ENCODE measurements around the gene MS4A10.

Gene MS4A10

DNA sequence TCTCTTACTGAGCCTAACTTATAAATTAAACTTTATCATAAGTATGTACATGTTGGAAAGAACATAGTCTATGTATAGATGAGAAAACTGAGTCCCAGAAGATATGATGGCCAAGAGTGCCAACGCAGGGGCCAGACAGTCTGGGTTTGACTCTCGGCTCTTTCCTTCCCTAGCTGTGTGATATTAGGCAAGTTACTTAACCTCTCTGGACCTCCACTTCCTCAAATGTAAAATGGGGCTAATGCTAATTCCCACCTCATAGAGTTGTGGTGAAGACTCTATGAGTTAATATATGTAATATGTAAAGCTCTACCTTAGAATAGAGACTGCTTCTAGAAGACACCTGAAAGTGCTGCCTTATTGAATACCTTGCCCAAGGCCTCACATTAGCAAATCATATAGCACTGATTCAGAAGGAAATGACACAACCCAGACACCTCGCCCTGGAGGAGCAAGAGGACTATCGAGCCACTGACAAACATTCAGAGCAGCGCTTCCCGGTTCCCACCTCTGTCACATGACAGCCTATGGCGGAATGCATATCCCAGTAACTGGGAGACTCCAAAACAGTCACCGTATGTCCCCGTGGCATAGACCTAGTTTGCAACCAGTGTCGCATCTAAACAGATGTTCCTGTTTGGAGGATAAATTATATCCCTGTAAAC is 45.5 kb downstream of the MS4A10 start:
- DNase-seq, result no peak

DNA sequence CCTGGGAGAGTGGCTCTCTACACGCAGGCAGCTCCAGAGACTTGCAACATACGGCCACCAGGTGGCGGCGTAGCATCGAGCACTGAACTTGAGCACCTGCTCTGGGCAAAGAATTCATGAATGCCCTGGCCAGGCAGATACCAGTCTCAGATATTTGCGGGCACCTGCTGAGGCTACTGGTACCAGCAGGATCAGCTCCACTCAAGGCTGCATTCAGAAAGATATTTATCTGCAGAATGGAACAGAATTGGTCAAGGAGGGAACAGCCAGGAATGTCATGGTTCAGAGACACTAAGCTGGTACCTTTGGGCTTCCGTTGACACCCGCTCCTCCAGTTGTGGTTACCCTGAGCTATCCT is 46.0 kb downstream of the MS4A10 start:
- peak; percentile 73 for DNase-seq

DNA sequence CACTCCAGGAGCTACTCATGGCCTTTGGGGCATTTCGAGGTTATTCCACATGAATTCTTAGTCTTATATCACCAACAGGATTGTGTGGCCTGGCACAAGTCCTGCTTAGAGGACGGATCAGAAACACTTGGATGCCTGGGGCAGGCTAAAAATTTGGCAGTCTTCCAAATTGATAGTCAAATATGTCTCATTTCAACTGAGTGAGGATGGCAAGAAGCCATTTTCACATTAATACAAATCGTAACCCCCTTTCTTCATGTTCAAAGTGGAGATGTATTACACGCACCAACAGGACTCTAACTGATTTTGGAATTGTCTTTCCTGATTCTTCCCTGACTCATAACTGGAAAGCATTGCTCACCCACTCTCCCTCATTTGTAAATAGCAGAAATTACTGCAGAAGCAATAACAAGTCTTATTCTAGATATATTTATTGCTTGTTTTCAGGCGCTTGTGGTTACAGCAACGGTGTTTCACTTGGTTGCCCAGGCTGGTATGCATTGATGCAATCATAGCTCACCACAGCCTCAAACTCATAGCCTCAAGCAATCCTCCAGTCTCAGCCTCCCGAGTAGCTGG is 46.5 kb downstream of the MS4A10 start:
- no peak for DNase-seq

DNA sequence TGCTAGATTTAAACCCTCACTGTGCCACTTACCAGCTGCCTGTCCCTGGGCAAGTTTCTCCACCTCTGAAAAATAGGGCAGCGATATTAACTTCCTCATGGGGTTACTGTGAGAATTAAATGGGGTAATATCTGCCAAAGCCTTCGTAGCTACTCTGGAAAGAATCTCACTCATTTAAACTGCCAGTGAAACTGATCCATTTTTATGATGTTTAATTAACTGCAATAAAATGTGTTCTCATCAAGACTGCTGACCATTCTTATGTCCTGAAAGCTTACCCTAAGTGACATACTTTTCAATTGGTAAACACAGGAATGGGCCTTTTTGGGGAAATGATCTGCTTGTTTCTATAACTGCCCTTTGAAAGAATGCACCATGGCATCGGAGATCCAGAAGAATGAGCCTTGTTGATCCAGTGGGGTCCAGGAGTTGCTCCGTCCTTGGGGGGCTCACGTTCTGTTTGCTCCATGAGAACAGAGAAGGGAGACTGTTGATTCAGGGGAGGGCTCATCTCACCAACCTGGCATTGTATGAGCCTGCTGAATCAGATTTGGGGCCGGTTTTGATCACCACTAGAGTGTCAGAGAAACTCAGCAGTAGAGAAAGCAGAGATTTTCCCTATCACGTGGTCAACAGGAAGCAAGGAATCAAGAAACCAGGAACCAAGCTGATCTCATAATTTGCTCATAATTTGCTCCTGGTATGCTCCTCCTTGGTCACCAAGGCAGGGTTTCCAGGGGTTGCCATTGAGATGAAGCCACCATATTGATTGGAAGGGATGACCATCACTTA is 49.8 kb downstream of the MS4A10 start:
- no peak for DNase-seq

DNA sequence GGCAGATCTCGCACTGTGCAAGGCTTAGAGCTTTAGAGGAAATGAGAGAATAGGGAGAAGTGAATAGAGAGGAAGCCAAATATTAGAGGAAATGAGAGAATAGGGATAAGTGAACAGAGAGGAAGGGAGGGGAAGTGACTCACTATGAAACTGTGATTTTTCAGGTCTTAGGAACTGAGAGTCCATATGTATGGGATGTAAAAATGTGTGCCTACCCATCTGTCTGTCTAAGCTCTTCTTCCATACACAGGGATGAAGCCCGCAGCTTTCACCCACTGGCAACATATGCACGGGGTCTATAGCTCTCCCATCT is 50.4 kb downstream of the MS4A10 start:
- no peak for DNase-seq

DNA sequence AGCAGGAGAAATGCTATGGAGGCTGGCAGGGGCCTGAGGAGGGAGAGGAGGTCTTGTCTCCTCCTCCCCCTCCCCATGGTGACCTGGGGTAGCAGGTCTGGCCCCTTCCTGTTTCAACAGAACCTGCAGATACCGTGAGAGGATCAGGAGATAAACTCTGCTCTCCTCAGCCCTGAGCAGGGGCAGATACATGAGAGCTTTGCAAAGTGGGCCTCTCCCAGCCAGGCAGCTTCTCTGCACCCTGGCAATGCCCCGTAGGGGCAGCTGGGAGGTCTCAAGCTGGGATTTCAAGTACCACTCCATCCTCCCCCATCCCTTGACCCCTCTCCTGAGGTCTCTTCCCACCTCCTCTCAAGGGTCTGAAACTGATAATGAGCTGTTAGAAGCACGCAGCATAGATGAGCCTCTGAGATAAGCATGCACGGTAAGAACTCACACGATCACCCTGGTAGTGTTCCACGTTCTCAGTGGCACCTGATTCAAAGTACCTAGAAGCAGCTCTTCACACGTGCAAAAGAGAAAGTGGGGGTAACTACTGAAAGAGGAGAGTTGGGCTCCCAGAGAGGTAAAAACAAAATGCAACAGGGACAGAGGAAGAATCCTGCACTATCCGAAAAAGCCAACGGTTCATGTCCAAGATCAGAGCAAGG is 51.9 kb downstream of the MS4A10 start:
- no peak for DNase-seq

DNA sequence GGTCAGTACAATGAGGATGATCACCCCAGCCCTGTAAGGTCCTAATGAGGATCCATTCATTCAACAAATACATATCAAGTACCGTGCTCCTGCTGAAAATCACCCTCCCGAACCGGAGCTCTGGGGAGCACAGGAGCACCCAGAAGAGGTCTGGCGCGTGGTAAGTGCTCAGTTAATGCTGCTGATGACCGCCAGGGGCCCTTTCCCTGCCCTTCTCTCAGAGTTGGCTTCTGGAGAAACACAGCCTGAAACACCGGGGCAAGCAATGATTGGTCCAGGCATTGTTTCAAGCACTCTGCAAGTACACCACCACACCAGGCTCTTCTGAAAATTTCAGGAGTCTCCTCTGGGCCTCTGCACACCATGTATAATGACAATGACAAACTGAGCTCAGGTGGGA is 53.0 kb downstream of the MS4A10 start:
- DNase-seq, result no peak

DNA sequence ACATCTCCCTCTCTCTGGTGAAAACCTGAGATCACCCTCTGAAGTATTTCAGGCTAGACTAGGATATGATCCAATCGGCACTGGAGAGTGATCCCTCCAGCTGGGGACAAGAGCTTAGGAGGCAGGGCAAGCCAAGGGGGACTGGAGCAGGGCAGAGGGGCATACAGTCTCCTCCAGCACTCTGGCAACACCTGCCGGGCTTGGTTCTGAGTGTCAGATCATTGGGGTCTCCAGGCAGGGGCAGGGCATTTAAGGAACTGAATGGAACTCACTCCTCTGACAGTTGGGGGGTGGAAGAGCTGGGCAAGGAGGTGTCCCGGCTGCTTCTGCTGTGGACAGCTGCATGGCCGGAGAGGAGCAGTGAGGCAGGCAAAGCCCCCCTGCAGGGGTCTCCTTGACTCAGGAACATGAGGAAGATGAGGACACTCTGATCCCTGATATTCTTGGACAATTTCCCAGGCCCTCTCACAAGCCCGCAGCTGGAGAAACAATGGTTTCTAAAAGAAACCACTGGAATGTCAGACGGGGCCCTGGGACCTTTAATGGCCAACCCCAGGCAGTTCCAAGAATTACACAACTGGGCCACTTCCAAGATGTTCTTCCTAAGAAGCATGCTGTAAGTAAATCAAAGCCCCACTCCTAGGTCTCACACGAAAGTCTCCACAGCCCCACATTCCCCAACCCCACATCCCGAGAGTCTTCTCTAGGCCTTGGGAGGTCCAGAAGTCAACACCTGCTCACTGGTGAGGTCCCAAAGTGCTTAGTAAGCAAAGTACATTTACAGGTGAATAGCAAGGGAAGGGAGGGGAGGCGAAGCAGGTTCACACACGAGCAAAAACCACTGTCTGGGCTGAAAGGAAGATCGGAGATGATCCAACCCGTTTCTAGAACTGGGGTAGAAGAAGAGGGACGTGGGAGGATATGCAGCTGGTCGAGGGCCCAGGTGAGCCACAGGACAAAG is 55.6 kb downstream of the MS4A10 start:
- DNase-seq, result no peak

DNA sequence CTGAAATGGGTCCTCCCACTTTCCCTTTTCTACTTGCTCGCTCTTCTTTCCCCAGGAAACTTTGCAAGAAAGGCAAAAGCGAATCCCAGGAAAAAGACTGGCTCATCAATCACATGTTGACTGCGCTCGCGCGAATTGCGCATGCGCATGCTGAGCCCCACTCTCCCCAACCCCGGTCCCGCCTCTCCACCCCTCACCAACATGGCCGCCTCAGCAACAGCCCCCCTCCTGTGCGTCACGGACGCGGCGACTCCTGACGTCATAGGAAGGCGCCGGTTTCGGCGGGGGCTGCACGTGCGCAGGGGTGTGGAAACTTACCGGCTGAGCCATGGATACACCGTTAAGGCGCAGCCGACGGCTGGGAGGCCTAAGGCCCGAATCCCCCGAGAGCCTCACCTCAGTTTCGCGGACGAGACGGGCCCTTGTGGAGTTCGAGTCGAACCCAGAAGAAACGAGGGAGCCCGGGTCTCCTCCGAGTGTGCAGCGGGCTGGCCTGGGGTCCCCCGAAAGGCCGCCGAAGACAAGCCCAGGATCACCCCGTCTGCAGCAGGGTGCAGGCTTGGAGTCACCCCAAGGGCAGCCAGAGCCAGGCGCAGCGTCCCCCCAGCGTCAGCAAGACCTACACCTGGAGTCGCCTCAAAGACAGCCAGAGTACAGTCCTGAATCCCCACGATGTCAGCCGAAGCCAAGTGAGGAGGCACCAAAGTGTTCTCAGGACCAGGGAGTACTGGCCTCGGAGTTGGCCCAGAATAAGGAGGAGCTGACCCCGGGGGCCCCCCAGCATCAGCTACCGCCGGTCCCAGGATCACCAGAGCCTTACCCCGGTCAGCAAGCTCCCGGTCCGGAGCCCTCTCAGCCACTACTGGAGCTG is 56.9 kb downstream of the MS4A10 start, which contains the start of gene CCDC86:
Gene CCDC86, plus strand, starts transcription at position 317 of the 871 bp plus-strand sequence. Its CDS starts 12 bp downstream, at position 329.
- peak; percentile 96 for DNase-seq

DNA sequence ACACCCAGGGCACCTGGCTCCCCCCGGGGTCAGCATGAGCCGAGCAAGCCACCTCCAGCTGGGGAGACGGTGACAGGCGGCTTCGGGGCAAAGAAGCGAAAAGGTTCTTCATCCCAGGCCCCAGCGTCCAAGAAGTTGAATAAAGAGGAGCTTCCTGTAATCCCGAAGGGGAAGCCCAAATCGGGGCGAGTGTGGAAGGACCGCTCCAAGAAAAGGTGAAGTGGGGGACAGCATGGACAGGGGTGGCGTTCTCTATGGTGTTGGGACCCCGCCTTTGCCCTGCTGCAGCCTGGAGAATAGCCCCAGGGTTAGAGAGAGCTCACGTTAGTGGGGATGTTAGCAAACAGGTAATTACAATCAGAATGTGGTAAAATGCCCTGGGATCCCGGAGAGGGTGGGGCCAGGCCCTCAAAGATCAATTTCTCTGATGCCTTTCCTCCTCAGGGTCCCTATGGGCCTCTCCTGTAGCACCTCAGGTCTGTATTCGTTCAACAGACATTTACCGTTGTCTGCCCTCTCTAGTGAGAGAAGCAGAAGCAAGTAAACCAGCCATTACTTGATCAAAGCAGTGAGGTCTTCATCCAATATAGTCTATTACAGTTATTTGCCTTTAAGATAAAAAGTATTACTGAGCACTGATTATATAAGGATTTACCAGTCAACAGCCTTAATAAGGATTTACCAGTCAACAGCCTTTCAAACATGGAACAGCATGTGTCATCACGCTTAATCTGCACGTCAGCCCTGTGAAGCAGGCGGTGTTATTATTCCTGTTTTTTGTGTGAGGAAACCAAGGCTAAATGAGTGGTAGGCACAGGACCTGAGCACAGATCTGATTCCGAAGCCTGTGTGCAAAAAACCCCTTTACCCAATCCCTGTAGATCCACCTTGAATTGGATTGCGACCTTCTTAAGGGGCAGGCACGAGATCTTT is 57.8 kb downstream of the MS4A10 start:
- no peak for DNase-seq

DNA sequence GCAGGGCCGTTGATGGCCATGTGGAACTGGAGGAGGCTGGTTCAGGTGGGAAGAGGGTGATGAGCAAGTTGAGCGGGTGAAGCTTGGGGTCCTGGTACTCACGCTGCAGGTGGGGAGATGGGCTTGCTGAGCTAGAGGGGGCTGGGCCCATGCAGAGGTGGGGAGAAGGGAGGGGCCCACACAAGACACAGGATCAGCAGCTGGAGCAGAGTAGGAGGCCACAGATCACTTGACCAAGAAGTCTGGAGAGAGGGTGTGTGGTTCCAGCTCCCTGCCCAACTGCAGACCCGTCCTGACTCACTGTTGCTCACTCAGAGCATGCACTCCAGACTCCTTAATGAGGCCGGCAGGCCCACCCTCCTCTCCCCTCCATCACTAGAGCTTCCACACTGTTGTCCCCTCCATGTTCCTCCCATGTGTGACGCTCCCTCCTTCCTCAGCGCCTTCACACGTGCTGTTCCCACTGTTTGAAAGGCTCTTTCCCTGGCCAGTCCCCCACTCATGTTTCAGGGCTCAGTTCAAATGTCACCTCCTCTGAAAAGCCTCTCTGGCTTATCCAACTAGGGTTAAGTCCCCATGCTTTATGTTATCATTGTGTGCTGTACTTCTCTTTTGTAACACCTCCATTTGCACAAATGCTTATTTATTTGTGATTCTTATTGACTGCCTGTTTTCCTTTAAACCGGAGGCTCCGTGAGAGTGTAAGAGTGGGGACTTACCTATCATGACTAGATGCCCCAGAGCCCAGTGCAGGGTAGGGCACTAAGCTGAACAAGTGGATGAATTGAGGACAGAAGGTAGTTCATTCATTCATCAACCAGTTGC is 59.1 kb downstream of the MS4A10 start:
- no peak for DNase-seq

DNA sequence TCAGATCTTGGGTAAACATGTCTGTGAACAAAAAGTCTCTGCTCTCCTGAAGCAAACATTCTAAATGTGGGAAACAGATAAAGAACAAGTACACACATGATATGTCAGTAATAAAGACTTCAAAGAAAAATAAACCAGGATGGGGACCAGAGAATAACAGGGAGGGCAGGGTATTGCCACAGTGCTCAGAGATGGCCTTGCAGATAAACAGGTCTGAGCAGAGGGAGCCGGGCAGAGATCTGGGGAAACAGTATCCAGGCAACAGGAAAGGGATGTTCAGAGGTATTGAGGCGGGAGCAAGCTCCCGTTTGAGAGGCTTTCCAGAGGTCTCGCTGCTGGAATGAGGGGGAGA is 59.7 kb downstream of the MS4A10 start:
- DNase-seq, result no peak

DNA sequence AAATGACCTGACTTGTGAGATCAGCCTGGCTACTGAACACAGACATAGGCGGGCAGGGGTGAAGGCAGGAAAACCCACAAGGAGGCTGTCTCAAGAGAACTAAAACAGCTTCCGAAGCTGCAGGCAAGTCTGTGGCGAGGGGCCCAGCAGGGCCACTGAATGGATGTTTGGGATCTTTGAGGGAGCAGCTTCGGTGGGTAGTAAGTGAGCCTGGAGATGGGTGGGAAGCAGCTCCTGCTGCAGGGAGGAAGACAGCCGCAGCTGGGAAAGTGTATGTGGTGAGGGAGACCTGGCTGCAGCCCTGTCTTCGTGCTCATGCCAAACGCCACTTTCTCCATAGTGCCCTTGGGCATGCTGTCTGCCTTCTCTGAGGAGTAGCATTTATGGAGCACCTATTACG is 60.2 kb downstream of the MS4A10 start:
- DNase-seq, result no peak

DNA sequence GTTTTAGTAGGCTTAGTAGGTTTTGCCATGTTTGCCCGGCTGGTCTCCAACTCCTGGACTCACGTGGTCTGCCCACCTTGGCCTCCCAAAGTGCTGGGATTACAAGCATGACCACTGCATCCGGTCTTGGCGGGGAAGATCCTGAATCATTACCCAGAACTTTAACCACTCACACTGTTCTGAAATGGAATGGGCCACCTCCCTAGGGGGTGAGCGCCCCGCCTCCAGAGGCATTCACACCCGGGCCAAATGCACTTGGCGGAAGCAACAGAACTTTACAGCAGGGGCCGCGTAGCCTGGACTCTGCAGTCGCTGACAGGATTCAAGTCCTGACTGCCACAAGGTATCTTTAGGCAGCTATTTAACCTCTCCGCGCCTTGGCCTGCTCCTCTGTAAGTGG is 62.1 kb downstream of the MS4A10 start:
- no peak for DNase-seq

DNA sequence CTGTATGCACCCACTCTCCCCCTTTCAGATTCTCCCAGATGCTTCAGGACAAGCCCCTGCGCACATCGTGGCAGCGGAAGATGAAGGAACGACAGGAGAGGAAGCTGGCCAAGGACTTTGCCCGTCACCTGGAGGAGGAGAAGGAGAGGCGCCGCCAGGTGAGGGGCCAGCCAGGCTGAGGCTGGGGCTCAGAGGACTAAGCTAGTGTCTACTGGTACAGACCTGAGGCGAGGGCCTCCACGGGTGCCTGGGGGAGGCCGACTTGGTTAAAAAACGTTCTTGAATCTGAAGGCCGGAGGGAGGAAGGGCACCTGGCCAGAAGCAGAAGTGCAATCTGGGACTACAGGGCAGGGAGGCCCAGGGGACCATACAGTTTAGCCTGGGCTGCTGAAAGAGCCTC is 62.8 kb downstream of the MS4A10 start:
- no peak for DNase-seq

DNA sequence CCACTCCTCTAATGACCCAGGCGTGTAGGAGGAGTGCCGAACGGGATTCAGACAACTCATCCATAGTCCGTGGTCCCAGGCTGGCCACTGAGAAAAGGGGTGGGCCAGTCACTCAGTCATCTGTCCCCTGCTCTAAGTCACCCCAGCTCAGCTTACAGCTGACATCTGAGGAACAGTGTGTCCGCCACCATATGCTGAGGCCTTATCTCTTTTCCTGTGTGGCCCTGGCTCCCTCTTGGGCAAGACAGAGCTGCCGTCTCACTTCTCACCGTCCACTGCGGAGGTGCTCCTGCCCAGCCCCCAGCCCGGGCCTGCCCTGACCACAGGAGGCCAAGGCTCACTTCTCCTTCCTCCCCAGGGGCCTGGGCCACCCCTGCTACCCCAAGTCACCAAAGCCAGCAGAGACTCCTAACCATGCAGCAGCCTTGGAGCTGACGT is 63.6 kb downstream of the MS4A10 start:
- DNase-seq, result no peak

DNA sequence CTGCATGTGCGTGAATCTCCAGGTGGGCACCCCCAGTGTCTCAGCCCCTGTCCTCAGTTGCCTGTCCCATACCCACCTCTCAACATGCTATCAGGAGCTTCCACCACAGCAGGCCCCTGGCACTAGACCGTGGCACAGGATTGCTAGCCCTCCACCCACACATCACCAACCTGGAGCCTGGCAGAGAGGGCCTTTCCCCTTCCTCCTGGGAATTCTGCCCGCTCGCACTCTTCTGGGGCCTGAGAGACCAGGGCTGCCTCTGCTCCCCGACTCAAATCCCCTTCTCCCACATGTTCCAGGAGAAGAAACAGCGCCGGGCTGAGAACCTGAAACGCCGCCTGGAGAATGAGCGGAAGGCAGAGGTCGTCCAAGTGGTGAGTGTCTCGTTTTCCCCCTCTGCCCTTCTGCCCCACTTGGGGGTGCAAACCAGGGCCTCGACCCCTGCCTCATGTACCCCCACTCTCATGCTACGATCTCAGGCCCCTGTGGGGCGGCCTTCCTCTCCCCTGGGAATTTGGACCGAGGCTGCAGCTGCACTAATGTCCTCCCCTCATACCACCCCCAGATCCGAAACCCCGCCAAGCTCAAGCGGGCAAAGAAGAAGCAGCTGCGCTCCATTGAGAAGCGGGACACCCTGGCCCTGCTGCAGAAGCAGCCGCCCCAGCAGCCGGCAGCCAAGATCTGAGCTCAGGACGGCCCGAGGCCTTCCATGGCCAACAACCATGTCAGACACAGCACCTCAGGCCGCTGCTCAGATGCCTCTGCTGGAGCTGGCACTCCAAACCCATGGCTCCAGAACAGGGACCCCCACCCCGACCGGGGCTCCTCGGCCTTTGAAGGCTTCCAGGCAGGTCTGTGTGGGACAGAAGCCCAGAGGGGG is 64.7 kb downstream of the MS4A10 start:
- DNase-seq, result no peak

Measured in CD4-positive, alpha-beta T cell treated with Interleukin-4 for 4 hours (primary cell).